ENCODE data around the gene SLC10A7.
"Not testable (repeated sequence)": the region's sequence is repeated elsewhere in the genome, so short reads cannot be mapped to it uniquely, and the experiment has no call there.

SLC10A7 gene

GRCh38 chr4:146436423-146437162 lies 85.1 kb downstream of the SLC10A7 start:
- DNase-seq: no peak

DNA sequence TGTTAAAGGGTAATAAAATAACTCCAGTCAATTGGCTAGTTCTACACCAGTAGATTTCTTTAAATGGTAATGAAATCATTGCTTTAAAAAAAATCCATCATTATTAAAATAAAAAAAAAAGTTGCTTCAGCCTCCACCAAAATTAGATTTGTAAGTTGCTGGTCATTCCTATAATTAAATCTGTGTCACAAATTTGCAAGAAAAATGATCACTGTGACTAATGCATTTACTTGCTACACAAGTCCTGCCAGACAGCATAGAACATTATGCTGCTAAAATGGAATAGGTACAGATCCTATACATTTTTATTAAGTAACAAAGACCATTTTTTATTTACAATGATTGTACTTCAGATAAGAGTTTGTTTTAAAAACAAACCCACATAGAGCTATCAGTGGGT lies 85.8 kb downstream of the SLC10A7 start:
- DNase-seq: no peak

DNA sequence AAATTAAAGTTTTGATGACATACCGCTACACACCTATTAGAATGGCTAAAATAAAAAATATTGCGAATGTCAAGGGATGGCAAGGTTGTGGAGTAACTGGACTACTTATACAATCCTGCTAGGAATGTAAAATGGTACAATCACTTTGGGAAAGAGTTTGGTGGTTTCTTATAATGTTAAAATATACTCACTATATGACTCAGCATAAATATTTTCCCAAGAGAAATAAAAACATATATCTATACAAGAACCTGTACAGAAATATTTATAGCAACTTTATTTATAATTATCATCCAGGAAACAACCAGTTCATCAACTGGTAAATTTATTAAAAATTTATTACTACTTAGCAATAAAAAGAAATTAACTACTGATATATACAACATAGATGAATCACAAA lies 89.7 kb downstream of the SLC10A7 start:
- no peak for DNase-seq

DNA sequence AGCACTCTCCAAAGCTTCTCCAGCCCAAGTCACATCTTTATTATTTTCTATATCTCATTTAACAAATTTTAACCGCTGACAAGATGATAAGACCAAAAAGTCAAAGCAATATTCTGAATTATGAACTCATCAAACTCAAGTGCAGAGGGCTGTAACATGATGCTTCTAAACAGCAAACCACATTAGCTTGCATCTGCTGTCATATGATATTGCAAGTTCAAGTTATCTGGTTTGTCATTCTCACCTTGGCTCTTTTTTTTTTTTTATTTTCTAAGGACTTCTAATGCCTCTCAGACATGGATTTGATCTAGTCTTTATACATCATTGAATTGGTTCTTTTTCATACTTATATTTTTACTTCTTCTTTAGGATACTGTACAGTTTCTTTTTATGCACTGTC lies 93.4 kb downstream of the SLC10A7 start:
- DNase-seq: no peak

DNA sequence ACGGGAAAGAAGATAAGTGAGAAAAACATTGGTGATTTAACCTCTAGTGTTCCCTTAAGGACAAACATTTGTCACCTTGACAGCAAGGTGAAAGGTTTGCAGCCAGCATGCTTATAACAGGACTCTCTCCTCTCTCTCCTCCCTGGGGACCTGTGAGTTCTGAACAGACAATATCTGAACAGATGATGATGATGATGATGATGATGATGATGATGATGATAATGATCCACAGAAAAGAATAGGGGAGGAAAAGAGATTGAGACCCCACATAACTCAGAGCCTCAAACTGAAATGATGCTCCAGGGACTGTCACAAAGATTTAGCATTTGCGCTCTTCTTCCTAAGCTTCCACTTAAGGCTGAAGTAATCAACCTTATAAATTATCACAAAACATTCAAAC lies 103.9 kb downstream of the SLC10A7 start:
- DNase-seq: no peak

DNA sequence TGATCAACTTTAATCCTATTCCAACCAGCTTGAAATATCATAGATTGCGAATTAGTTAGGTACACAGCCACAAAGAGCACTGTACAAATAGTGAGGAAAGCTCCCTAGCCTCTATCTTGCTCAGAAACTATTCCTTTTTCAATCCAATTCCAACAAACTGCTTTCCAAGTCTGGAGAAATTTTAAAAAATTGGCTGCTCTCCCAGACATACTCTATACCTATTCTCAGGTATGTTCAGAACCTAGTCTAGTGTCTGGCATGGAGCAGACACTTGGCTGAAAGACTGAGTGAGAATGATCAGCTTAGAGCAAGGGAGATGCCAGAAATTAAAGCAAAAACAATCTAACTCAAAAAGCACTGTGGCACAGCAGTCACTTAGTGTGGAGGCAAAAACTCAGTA lies 105.9 kb downstream of the SLC10A7 start:
- DNase-seq: no peak

GRCh38 chr4:146407669-146408084 lies 114.1 kb downstream of the SLC10A7 start:
- no peak for DNase-seq

GRCh38 chr4:146407257-146407656 lies 114.5 kb downstream of the SLC10A7 start:
- no peak for DNase-seq

- no peak for DNase-seq
These were observed 120.5 kb downstream of the SLC10A7 start for GRCh38 chr4:146401274-146401673.

GRCh38 chr4:146398896-146399445 lies 122.8 kb downstream of the SLC10A7 start:
- no peak for DNase-seq

DNA sequence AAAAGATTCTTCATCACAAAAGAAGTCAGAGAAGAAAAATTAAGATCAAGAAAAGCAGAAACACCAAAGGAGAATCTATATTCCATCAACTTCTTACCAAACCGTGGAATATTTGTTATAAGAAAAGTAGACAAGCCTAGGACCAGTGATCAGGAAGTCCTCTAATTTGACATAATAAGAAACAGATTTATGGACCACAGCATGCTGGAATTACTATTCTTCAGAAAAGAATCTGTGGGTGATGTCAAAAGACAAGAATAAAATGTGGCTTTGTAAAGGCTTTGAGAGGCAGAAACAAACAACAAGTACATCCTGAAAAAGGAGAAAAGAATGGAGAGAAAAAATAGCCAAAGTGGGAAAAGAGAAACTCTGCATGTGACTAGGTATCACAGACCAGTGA lies 123.3 kb downstream of the SLC10A7 start:
- DNase-seq: no peak

DNA sequence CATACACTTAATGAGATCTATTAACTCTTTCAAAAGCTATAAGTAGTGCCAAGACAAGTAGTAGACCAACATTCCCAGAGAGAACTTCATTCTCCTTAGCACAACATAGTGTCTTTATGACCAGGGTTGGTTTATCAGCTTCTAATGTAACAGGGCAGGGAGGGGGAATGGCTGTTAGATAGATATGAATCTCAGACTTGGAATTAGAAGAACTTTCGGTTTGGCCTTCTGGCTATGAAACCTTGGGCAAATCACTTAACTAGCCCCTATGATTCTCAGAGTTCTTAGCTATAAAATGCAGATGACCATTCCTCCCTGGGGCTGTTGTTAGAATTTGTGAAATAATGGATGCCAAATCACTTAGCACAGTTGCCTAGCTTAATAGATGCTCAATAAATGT lies 132.2 kb downstream of the SLC10A7 start:
- DNase-seq: no peak

DNA sequence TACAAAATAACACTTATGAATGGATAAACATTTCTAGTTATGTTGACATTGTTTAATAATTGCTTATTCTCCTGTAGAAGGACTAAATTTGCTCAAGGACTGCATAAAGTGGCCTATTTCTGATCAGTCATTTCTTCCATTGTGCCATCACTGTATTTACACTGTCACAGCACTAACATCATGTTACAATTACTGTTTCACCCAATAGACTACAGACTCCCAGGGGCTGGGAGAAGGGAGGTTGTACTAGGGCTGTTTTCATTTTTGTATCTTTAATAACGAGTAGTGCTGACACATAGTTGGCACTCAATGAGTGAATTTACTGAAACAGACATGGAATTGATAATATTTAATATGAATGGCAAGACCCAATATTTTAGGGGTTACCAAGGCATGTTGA lies 139.5 kb downstream of the SLC10A7 start:
- DNase-seq: no peak

GRCh38 chr4:146381263-146381872 lies 140.4 kb downstream of the SLC10A7 start:
- no peak for DNase-seq

GRCh38 chr4:146379744-146380143 lies 142.0 kb downstream of the SLC10A7 start:
- no peak for DNase-seq

DNA sequence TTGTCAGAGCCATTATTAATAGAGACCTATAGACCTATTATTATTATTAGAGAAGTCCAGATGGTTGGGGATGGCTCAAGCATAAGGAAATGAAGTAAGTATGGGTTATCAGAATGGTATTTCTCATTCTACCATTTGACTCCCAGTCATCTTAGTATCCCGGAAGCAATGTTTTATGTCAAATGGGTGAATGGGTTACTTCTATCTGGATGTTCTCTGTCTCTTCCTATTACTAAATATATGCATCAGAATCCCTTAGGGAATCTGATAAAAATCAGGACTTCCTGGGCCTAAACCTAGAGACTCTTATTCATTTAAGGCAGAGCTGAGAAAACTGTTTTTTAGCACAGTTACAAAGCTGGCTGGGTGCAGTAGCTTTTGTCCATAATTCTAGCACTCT lies 149.9 kb downstream of the SLC10A7 start:
- DNase-seq: no peak

DNA sequence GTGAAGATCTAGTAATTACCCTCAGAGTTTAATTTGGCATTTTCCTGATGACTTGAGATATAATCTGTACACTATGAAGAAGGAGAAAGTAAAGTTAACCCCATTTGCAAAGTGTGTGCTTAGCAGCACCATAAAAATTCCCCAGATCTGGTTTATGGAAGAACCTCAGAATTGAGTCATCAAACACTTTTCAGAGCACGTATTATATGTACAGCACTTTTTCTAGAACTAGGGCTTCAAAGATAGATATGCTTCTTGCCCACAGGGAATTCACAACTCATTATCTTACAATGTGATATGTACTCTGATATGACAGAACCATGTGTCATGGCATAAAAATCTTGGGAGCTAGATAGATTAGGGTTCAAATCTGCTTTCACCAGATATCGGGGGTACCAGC lies 150.9 kb downstream of the SLC10A7 start:
- no peak for DNase-seq

DNA sequence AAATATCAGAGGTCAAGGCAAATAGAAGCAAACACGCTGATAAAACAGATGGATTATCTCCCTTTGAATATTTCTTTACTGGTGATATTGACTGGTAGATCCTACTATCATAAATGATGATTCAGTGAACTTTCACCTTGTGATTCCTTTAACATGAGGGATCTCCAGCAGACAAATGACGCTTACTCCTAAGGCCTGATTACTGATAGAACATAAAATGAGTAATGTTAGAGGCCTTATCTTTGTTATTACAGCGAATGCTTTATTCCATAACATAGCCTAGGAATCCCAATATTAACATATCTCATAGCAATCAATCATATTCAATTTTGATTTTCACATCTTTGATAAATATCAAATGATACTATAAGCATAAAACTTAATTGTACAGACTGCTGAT lies 152.3 kb downstream of the SLC10A7 start:
- no peak for DNase-seq

GRCh38 chr4:146368209-146368608 lies 153.5 kb downstream of the SLC10A7 start:
- DNase-seq: no peak

GRCh38 chr4:146367347-146367746 lies 154.4 kb downstream of the SLC10A7 start:
- DNase-seq: no peak

DNA sequence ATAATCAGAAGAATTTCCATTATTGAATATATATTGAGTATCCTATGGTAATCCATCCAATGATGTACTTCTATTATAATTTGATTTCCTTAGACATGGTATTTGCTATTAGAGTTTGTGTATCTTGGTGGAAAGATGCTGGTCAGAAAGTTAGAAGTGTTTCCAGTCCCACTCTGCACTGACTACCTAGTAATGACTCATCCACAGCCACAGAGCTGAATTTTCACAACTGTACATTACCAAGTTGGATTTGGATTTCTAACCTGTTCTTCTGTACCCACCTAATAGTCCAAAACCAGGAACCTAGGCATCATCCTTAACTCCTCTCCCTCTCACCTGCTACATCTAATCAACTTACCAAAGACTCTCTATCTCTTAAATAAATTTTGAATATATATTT lies 162.0 kb downstream of the SLC10A7 start:
- no peak for DNase-seq

GRCh38 chr4:146350114-146350513 lies 171.6 kb downstream of the SLC10A7 start:
- DNase-seq: not testable (repeated sequence)

DNA sequence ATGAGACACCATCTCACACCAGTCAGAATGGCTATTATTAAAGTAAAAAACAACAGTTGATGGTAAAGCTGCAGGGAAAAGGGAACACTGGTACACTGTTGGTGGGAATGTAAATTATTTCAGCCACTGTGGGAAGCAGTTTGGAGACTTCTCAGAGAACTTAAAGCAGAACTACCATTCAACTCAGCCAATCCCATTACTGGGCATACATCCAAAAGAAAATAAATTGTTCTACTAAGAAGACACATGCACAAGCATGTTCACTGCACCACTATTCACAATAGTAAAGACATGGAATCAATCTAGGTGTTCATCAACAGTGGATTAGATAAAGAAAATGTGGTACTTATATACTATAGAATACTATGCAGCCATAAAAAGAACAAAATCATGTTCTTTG lies 172.4 kb downstream of the SLC10A7 start:
- no peak for DNase-seq

DNA sequence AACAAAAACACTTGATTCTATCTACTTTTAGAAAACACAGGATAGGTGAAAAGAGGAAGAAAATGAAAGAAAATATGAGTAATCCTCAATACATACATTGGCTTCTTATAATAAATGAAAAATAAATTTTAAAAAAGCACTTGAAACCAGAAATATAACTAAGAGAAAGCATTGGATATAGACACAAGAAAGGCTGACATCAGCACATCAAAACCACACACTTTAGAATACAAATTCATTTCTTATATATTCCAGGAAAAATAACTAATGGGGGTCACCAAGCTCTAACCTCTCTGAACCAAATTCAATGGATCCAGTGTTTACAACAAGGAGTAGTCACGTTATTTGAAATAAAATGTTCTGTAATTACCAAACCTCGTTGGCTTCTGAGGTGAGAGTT lies 173.9 kb downstream of the SLC10A7 start:
- DNase-seq: no peak

GRCh38 chr4:146346276-146346675 lies 175.5 kb downstream of the SLC10A7 start:
- DNase-seq: no peak
